Kidney epithelial cell (primary cell): Measurements from ENCODE around the gene TSSC4. TPM values are rescaled to one million over a fixed set of nuclear protein-coding genes. Genes with fewer than 3 reads are reported as not detected.
"Not testable (repeated sequence)": the region's sequence is repeated elsewhere in the genome, so short reads cannot be mapped to it uniquely, and the experiment has no call there.

Experiments used
- DNase-seq: peaks from one replicate; pipeline ENCODE4 v3.0.0-alpha.2; 2010; ENCODE audit warnings: low read depth
- H3K27me3 ChIP-seq: 2 replicates; pipeline ENCODE4 v1.6.0; 2011; ENCODE audit warnings: low read length; ENCODE audit not compliant: control insufficient read depth, insufficient read depth
- H3K36me3 ChIP-seq: 2 replicates; pipeline ENCODE4 v1.5.1; 2011; ENCODE audit warnings: low read length; ENCODE audit not compliant: control insufficient read depth, insufficient read depth
- H3K4me3 ChIP-seq: 2 replicates; pipeline ENCODE4 v1.5.1; 2011; ENCODE audit warnings: low read depth, mild to moderate bottlenecking, control low read depth, low read length
- CTCF ChIP-seq: IDR thresholded peaks from 2 replicates; pipeline ENCODE4 v1.5.1; 2011; ENCODE audit warnings: mild to moderate bottlenecking, moderate library complexity, low read length, control low read depth, inconsistent platforms; ENCODE audit not compliant: insufficient read depth, poor library complexity, severe bottlenecking
- total RNA-seq: library from RNA; depleted of rRNA; stranded (reverse); fragments of >200 nt; gene quantifications from 2 replicates; pipeline ENCODE4 v1.2.3, GENCODE V29; 2015

The TSSC4 gene
- total RNA-seq: 62.0 and 73.2 TPM in 2 replicates

DNA sequence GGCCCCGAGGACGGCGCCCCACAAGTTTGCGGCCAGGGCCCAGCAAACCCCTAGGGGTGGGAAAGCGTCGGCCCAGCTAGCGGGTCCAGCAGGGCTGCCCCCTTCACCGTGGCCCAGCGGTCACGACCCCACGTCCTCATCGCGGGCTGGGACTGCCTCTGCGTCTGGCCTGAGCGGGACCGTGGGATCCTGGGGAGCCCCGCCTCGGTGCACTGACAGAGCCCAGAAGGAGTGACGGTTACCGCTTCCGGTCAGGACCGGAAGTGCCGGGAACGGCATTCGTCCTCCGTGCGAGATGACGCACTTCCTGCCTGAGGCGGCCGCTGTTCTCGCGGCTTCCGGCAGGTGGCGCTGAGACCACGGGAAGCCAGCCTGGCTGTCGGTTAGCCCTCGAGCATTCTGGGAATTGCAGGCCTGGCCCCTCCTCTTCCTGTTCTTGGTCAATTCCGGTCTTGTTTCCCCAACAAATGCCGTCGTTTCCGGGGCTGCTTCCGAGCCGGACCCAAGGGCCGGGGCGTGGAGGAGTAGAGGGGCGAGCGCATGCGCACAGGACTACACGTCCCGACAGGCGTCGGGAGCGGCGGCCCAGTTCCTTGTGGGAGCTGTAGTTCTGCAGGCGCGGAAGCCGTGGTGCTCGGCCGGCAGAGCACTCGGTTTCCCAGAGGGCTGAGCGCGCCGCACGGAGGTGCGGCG is at the start of gene TSSC4:
TSS of gene TSSC4 (plus strand) at position 682 of the 693 bp plus-strand sequence. CDS start 1,884 bp downstream, outside the sequence.
- DNase-seq: peak; percentile 99
- peak; percentile 97 for TF ChIP-seq CTCF
- peaks cover 5% of the 10 kb centered on the region for H3K36me3 ChIP-seq

GRCh38 chr11:2351701-2352100 is 48.8 kb upstream of the TSSC4 start:
- DNase-seq: no peak
- TF ChIP-seq CTCF: no peak
- no peaks in the 10 kb centered on the region for H3K27me3 ChIP-seq
- no peaks in the 10 kb centered on the region for H3K36me3 ChIP-seq
- H3K4me3 ChIP-seq: no peak overlapping the region

More for the DNA sequence above, at the start of gene TSSC4:
- Histone ChIP-seq H3K4me3 (peak within 1 kb of the TSS; percentile 94), H3K27me3 (no peaks in the 10 kb centered on the region)

DNA sequence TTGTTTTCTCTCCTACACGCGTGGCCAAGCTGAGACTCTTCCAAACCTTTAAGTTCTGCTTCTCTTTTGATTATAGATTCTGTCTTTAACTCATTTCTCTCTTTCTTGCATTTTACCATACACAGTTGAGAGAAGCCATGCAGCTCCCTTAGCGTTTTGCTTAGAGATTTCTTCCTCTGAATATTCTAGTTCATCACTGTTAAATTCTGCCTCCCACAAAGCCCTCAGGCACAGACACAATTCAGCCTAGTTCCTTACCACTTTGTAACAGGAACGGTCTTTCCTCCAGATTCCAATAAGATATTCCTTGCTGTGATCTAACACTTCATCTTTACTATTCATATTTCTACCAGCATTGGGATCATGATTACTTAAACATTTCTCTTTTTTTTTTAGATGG is 48.1 kb upstream of the TSSC4 start:
- Histone ChIP-seq H3K27me3 (no peaks in the 10 kb centered on the region), H3K4me3 (no peak overlapping the region)
- no peak for TF ChIP-seq CTCF

GRCh38 chr11:2355000-2355644 is 45.4 kb upstream of the TSSC4 start:
- DNase-seq: no peak

More for the DNA sequence above, 48.1 kb upstream of the TSSC4 start:
- DNase-seq: no peak
- no peaks in the 10 kb centered on the region for H3K36me3 ChIP-seq

GRCh38 chr11:2357246-2357645 is 43.3 kb upstream of the TSSC4 start:
- Histone ChIP-seq H3K4me3 (no peak overlapping the region), H3K36me3 (no peaks in the 10 kb centered on the region), H3K27me3 (no peaks in the 10 kb centered on the region)
- no peak for DNase-seq
- TF ChIP-seq CTCF: no peak

More at GRCh38 chr11:2355000-2355644, 45.4 kb upstream of the TSSC4 start:
- TF ChIP-seq CTCF: no peak
- no peaks in the 10 kb centered on the region for H3K27me3 ChIP-seq
- no peaks in the 10 kb centered on the region for H3K36me3 ChIP-seq
- H3K4me3 ChIP-seq: no peak overlapping the region

- not testable (repeated sequence) for H3K36me3 ChIP-seq, DNase-seq
Measured at GRCh38 chr11:2357651-2358050, 42.9 kb upstream of the TSSC4 start.

More at GRCh38 chr11:2357651-2358050, 42.9 kb upstream of the TSSC4 start:
- not testable (repeated sequence) for H3K4me3 ChIP-seq, H3K27me3 ChIP-seq
